Adrenal gland (tissue), 12 donors: ENCODE measurements around the gene EML1. TPM values are rescaled to one million over a fixed set of nuclear protein-coding genes. Genes with fewer than 3 reads are reported as not detected.

Experiments used
- DNase-seq, 7 donors: peaks; one replicate each; pipeline ENCODE4 v3.0.0-alpha.2; 2019 to 2020
- H3K27ac ChIP-seq, 5 donors: fragments of 200-600 bp; sonication (generic) in 4 of 5; 1 replicate in 3 of 5; 2 replicates in 2 of 5; pipeline versions ENCODE4 v1.5.1 to v1.8.0; 2016 to 2020; ENCODE audit warnings: mild to moderate bottlenecking in 1 of 5
- H3K27me3 ChIP-seq: fragments of 200-600 bp; 2 replicates; pipeline ENCODE4 v1.8.0; 2021
- H3K36me3 ChIP-seq, 2 donors: fragments of 200-600 bp; replicated peaks in 1 of 2; 1 replicate in 1 of 2; 2 replicates in 1 of 2; pipeline versions ENCODE4 v1.5.1 to v1.8.0; 2018 to 2022
- H3K4me1 ChIP-seq, 2 donors: fragments of 200-600 bp; replicated peaks in 1 of 2; 1 replicate in 1 of 2; 2 replicates in 1 of 2; pipeline versions ENCODE4 v1.5.1 to v1.8.0; 2018 to 2021
- H3K4me3 ChIP-seq, 4 donors: fragments of 200-600 bp; sonication (generic) in 3 of 4; one replicate each; pipeline ENCODE4 v1.5.1; 2016 to 2018
- H3K9me3 ChIP-seq, 3 donors: fragments of 200-600 bp; sonication (generic) in 1 of 3; replicated peaks in 1 of 3; 1 replicate in 2 of 3; 2 replicates in 1 of 3; pipeline versions ENCODE4 v1.5.1 to v1.8.0; 2016 to 2021
- POLR2A ChIP-seq, 2 donors: fragments of 450-650 bp; IDR thresholded peaks; one replicate each; pipeline ENCODE4 v1.6.1; 2017; ENCODE audit warnings: antibody characterized with exemption in 2 of 2, mild to moderate bottlenecking in 2 of 2, moderate library complexity in 1 of 2
- WGBS, 4 donors: extraction: QIAGEN DNeasy Blood & Tissue Kit in 2 of 4; methylation state at CpG; one replicate each; pipeline versions ENCODE4 v1.1.5 to v1.1.7; 2013 to 2017; 5-methylcytosine and 5-hydroxymethylcytosine counted together
- intact Hi-C, 2 donors: fragments of 100-400 bp; cut with DNase I; formaldehyde crosslinking; loops; one replicate each; pipeline versions ENCODE4 v1.14.1 to v1.15.0; 2022 to 2023
- polyA plus RNA-seq, 3 donors: library from polyadenylated mRNA; stranded (reverse); fragments of 200-250 nt in 2 of 3; fragments of 350-450 nt in 1 of 3; fragmentation: Illumina TruSeq in 1 of 3; extraction: RNeasy Lipid Tissue Mini Kit (QIAGEN cat#74804) in 1 of 3; gene quantifications; one replicate each; pipeline ENCODE4 v1.2.3, GENCODE V29; 2013 to 2014
- total RNA-seq, 9 donors: library from RNA; depleted of rRNA in 4 of 9; stranded (reverse); fragments of >200 nt in 4 of 9; fragments of 120-200 nt in 1 of 9; fragmentation: NEBNext Ultra II Directional in 1 of 9; extraction: Animal tissue kit (Norgen Biotek cat#: 25700) in 1 of 9; gene quantifications; one replicate each; pipeline versions ENCODE4 v1.1.0 to v1.2.4, GENCODE V29; 2013 to 2023
- TF ChIP-seq, protein P1 (sequence below), 6 experiments: fragments of 450-650 bp in 4 of 6; fragments of 200-600 bp in 2 of 6; sonication (generic) in 1 of 6; IDR thresholded peaks; 1 replicate in 5 of 6; 2 replicates in 1 of 6; pipeline versions ENCODE4 v1.5.1 to v1.8.0; 2016 to 2021; ENCODE audit warnings: antibody characterized with exemption in 6 of 6, mild to moderate bottlenecking in 2 of 6, moderate library complexity in 1 of 6
- donor health status: healthy with polysubstance abuse.
- donor health status: Bipolar disorder and iron deficiency.
- donor health status: DM: yes; HTN: yes; CAD: no.
- donor health status: DM: no; HTN: no; CAD: no.
- donor health status: DM: no; HTN: no; CAD: no.
- donor health status: DM: yes; HTN: yes; CAD: no.

Gene EML1
- total and polyA plus RNA-seq, 12 donors, result 5.5 to 59.5 (median 16.2) TPM

DNA sequence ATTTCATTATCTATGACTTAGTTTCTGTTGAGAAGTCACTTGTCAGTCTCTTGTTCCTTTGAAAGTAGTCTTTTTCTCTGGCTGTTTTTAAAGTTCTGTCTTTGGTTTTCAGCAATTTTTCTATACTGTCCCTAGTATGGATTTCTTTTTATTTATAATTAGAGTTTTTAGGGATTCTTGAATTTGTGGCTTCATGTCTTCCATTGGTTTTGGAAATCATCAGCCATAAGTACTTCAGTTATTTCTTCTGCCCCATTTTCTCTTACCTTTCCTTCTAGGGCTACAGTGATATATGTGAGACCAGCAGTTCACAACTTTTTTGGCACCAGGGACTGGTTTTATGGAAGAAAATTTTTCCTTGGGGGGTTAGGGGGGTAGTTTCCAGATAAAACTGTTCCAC, 182.0 kb downstream of the EML1 start:
- Histone ChIP-seq H3K27ac (no peak overlapping the region), H3K9me3 (no peaks in the 10 kb centered on the region), H3K4me3 (no peak overlapping the region), H3K27me3 (no peaks in the 10 kb centered on the region), H3K36me3 (no peaks in the 10 kb centered on the region), H3K4me1 (peaks cover under 1 to 3% of the 10 kb centered on the region in 2 donors)
- DNase-seq, result no peak
- intact Hi-C loops, result loop anchor here in 1 of 2 donors (5.0 kb wide), 1 partner anchor 132 kb away; no protein-coding TSS in a partner anchor
- TF ChIP-seq, protein P1, sequence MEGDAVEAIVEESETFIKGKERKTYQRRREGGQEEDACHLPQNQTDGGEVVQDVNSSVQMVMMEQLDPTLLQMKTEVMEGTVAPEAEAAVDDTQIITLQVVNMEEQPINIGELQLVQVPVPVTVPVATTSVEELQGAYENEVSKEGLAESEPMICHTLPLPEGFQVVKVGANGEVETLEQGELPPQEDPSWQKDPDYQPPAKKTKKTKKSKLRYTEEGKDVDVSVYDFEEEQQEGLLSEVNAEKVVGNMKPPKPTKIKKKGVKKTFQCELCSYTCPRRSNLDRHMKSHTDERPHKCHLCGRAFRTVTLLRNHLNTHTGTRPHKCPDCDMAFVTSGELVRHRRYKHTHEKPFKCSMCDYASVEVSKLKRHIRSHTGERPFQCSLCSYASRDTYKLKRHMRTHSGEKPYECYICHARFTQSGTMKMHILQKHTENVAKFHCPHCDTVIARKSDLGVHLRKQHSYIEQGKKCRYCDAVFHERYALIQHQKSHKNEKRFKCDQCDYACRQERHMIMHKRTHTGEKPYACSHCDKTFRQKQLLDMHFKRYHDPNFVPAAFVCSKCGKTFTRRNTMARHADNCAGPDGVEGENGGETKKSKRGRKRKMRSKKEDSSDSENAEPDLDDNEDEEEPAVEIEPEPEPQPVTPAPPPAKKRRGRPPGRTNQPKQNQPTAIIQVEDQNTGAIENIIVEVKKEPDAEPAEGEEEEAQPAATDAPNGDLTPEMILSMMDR (IDR thresholded peaks at IDR 0.05), result no peak
- TF ChIP-seq POLR2A (IDR thresholded peaks at IDR 0.05), result no peak

DNA sequence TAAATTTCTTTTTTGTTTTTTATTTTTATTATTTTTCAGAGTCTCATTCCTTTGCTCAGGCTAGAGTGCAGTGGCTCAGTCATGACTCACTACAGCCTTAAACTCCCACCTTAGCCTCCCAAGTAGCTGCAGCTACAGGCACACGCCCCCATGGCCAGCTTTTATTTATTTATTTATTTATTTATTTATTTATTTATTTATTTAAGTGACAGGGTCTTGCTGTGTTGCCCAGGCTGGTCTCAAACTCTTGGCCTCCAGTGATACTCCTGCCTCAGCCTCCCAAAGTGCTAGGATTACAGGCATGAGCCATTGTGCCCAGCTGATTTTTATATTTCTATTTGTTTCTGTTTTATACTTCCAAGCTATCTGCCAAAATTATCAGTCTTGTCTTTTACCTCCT, 182.8 kb downstream of the EML1 start:
- no peak for DNase-seq
- no peaks in the 10 kb centered on the region for H3K9me3 ChIP-seq
- TF ChIP-seq, protein P1 (IDR thresholded peaks at IDR 0.05), result no peak
- TF ChIP-seq POLR2A (IDR thresholded peaks at IDR 0.05), result no peak
- WGBS, 4 donors, result 89 to 96% (median 93%) methylated on average over 1 of the region's 1 CpG
- peaks cover 9 to 10% of the 10 kb centered on the region in 2 donors for H3K4me1 ChIP-seq
- no peaks in the 10 kb centered on the region for H3K27me3 ChIP-seq
- no peak overlapping the region for H3K27ac ChIP-seq
- intact Hi-C loops, result loop anchor here in 1 of 2 donors (5.0 kb wide), 1 partner anchor 131 kb away; no protein-coding TSS in a partner anchor
- no peaks in the 10 kb centered on the region for H3K36me3 ChIP-seq
- no peak overlapping the region for H3K4me3 ChIP-seq

DNA sequence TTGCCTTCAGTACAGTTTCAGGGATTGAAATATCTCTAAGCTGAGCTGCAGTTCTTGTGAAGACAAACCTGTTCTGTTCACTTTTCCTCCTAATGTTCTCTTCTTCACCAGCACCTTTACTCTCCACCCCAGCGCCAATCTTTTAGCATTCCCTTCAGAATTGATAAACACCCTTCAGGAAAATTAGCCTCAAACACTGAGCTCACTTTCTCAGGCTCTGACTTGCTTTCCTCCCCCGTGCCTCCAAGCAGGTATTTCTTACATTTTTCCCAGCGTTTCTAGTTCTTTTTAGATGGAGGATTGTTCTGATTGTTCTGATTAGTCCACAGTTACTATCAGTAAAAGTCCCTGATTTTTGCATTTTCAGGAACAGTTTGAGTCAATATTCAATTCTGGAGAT, 183.5 kb downstream of the EML1 start:
- Histone ChIP-seq H3K36me3 (no peaks in the 10 kb centered on the region), H3K9me3 (no peaks in the 10 kb centered on the region), H3K4me1 (peaks cover 9 to 10% of the 10 kb centered on the region in 2 donors), H3K27me3 (no peaks in the 10 kb centered on the region), H3K27ac (no peak overlapping the region), H3K4me3 (no peak overlapping the region)
- TF ChIP-seq, protein P1 (IDR thresholded peaks at IDR 0.05), result no peak
- no peak for TF ChIP-seq POLR2A (IDR thresholded peaks at IDR 0.05)
- intact Hi-C loops, result loop anchor here in 1 of 2 donors (5.0 kb wide), 1 partner anchor 131 kb away; no protein-coding TSS in a partner anchor
- no peak for DNase-seq
- WGBS, 4 donors, result 86 to 97% (median 93%) methylated on average over 3 of the region's 3 CpGs

DNA sequence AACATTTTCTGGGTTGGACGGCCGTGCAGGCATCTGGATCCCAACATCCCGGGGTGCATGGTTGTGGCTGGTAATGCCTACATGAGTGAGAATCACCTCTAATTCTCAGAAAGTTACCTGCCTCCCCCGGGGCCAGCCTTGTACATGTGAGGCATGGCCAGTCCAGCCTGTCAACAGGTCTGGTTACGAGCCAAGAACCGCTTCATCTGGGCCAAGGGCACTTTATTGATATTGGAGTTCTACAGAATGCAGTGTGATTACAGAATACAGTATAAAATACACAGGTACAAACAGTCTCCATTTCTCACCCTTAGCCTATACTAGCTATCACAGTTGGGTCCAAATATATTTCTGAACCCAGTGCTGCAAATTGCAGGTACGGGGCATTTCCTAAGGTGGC, 187.1 kb downstream of the EML1 start:
- no peak for TF ChIP-seq POLR2A (IDR thresholded peaks at IDR 0.05)
- TF ChIP-seq, protein P1 (IDR thresholded peaks at IDR 0.05), result no peak
- Histone ChIP-seq H3K4me1 (peaks cover 9 to 19% of the 10 kb centered on the region in 2 donors), H3K27me3 (no peaks in the 10 kb centered on the region), H3K4me3 (no peak overlapping the region), H3K27ac (peak overlapping the region in 1 of 5 donors; percentile 4), H3K9me3 (no peaks in the 10 kb centered on the region), H3K36me3 (no peaks in the 10 kb centered on the region)
- intact Hi-C loops, result loop anchor here (5.0 to 10.0 kb wide), 3 partner anchors 127 to 215 kb away; no protein-coding TSS in a partner anchor
- DNase-seq, result peak in 5 of 7 donors; percentile 59 to 76 (median 67)
- 46 to 56% (median 48%) methylated on average over 7 of the region's 7 CpGs for WGBS, 4 donors
